ENCODE data around the gene NCS1. TPM values are rescaled to one million over a fixed set of nuclear protein-coding genes. Genes with fewer than 3 reads are reported as not detected.

The NCS1 gene
- 50.0 to 59.5 TPM (median 56.6 TPM) in 3 replicates for total RNA-seq
- long read RNA-seq, full-length matches to known transcripts, result 96 of 116 reads
- long read RNA-seq, partial matches to known transcripts, result 12 of 116 reads
- long read RNA-seq, other reads (novel, unspliced or antisense), result 8 of 116 reads

DNA sequence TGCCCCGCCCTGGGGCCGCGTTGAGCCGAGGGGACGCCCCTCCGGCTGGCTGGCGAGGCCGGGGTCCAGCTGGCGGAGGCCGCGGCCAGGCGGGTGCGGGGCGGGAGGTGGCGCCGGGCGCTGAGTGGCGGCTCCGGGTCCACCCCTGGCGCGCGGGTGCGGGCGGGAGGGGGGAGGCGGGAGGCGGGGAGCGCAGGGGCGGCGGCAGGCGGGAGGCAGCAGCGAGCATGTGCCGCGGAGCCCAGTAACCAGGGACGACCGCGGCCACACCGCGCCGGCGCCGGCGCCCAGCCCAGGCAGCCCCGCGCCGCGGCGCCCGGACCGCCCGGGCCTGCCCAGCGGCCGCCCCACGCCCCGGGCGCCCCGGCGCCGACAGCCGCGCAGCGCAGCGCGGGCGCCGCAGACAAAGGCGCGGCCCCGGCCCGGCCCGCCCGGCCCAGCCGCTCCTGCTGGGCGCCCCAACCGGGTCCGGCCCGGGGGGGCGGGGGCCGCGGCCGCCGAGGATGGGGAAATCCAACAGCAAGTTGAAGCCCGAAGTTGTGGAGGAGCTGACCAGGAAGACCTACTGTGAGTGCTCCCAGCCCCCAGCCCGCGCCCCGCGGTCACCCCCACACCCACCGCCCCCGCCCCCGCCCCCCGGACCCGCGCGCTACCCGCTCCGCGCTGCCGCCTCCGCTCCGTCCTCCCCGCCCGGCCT lies at the start of gene NCS1:
TSS of gene NCS1 (plus strand) at position 244 of the 697 bp plus-strand sequence. CDS start at position 504, 260 bp downstream.
- Mint-ChIP-seq H3K36me3 (ENCODE audit: low read depth) (no peaks in the 10 kb centered on the region), H3K4me3 (ENCODE audit: unreplicated experiment) (peak within 1 kb of the TSS; percentile 78), H3K27ac (ENCODE audit: unreplicated experiment) (peak within 1 kb of the TSS; percentile 51), H3K4me1 (ENCODE audit: low read depth) (peaks cover 17% of the 10 kb centered on the region), H3K9me3 (ENCODE audit: low read depth) (no peaks in the 10 kb centered on the region), H3K27me3 (ENCODE audit: low read depth) (no peaks in the 10 kb centered on the region)
- no peak for DNase-seq (ENCODE audit: low spot score)
- TF ChIP-seq, protein P1, sequence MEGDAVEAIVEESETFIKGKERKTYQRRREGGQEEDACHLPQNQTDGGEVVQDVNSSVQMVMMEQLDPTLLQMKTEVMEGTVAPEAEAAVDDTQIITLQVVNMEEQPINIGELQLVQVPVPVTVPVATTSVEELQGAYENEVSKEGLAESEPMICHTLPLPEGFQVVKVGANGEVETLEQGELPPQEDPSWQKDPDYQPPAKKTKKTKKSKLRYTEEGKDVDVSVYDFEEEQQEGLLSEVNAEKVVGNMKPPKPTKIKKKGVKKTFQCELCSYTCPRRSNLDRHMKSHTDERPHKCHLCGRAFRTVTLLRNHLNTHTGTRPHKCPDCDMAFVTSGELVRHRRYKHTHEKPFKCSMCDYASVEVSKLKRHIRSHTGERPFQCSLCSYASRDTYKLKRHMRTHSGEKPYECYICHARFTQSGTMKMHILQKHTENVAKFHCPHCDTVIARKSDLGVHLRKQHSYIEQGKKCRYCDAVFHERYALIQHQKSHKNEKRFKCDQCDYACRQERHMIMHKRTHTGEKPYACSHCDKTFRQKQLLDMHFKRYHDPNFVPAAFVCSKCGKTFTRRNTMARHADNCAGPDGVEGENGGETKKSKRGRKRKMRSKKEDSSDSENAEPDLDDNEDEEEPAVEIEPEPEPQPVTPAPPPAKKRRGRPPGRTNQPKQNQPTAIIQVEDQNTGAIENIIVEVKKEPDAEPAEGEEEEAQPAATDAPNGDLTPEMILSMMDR (IDR thresholded peaks at IDR 0.05), result no peak

DNA sequence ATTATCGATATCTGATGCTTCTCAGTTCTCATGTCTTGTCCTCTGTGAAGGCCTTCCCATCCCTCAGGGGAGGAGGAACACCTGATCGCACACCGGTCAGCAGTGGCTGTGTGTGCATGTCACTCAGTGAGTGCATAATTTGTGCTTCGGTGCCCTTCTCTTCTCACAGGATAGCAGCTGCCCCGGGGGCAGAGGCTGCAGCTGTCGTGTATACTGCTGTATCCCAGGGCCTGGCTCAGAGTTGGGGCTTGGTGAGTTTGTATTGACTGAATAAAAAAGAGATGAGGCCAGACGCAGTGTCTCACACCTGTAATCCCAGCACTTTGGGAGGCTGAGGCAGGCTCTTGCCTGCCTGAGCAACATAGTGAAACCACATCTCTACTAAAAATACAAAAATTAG lies 49.7 kb upstream of the NCS1 start:
- no peak for DNase-seq (ENCODE audit: low spot score)
- no peaks in the 10 kb centered on the region for H3K27me3 Mint-ChIP-seq (ENCODE audit: low read depth)
- no peaks in the 10 kb centered on the region for H3K9me3 Mint-ChIP-seq (ENCODE audit: low read depth)
- H3K4me3 Mint-ChIP-seq (ENCODE audit: unreplicated experiment), result no peak overlapping the region
- TF ChIP-seq, protein P1 (IDR thresholded peaks at IDR 0.05), result no peak
- H3K4me1 Mint-ChIP-seq (ENCODE audit: low read depth), result peaks cover 34% of the 10 kb centered on the region
- H3K36me3 Mint-ChIP-seq (ENCODE audit: low read depth), result peaks cover 13% of the 10 kb centered on the region
- H3K27ac Mint-ChIP-seq (ENCODE audit: unreplicated experiment), result no peak overlapping the region

- TF ChIP-seq, protein P1 (IDR thresholded peaks at IDR 0.05), result no peak
- Mint-ChIP-seq H3K9me3 (ENCODE audit: low read depth) (no peaks in the 10 kb centered on the region), H3K27ac (ENCODE audit: unreplicated experiment) (no peak overlapping the region), H3K27me3 (ENCODE audit: low read depth) (no peaks in the 10 kb centered on the region), H3K4me1 (ENCODE audit: low read depth) (peaks cover 32% of the 10 kb centered on the region), H3K4me3 (ENCODE audit: unreplicated experiment) (no peak overlapping the region), H3K36me3 (ENCODE audit: low read depth) (peaks cover 14% of the 10 kb centered on the region)
- DNase-seq (ENCODE audit: low spot score), result peak; percentile 3
These were observed 47.9 kb upstream of the NCS1 start for GRCh38 chr9:130124085-130124860.

GRCh38 chr9:130126721-130127433 lies 45.3 kb upstream of the NCS1 start:
- Mint-ChIP-seq H3K36me3 (ENCODE audit: low read depth) (peaks cover 13% of the 10 kb centered on the region), H3K27me3 (ENCODE audit: low read depth) (no peaks in the 10 kb centered on the region), H3K27ac (ENCODE audit: unreplicated experiment) (peak overlapping the region; percentile 42), H3K9me3 (ENCODE audit: low read depth) (no peaks in the 10 kb centered on the region), H3K4me1 (ENCODE audit: low read depth) (peaks cover 30% of the 10 kb centered on the region), H3K4me3 (ENCODE audit: unreplicated experiment) (no peak overlapping the region)
- no peak for DNase-seq (ENCODE audit: low spot score)
- TF ChIP-seq, protein P1 (IDR thresholded peaks at IDR 0.05), result no peak

DNA sequence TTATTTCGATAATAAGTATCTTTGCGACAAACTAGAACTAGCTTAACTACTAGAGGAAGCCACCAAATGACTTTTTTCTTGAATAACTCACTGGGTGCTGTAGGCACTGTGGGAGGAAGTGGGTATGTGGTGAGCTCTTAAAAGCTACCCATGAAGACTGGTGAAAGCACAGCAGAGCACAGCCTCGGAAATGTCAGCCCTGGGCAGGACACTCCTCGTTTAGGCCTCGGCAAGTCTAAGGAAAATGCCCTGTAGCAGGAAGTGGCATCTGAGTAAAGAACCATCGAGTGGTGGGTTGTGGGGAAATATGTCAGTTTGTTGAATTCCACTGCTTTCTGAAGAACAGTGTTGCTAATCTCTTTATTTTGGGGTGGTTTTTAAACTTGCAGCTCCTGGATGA lies 44.0 kb upstream of the NCS1 start:
- TF ChIP-seq, protein P1 (IDR thresholded peaks at IDR 0.05), result no peak
- Mint-ChIP-seq H3K9me3 (ENCODE audit: low read depth) (no peaks in the 10 kb centered on the region), H3K4me1 (ENCODE audit: low read depth) (peaks cover 30% of the 10 kb centered on the region), H3K36me3 (ENCODE audit: low read depth) (peaks cover 12% of the 10 kb centered on the region), H3K4me3 (ENCODE audit: unreplicated experiment) (no peak overlapping the region), H3K27ac (ENCODE audit: unreplicated experiment) (peak overlapping the region; percentile 98), H3K27me3 (ENCODE audit: low read depth) (no peaks in the 10 kb centered on the region)
- no peak for DNase-seq (ENCODE audit: low spot score)
